GM23338 (cell line): ENCODE results near the gene SLC44A1. TPM values are rescaled to one million over a fixed set of nuclear protein-coding genes. Genes with fewer than 3 reads are reported as not detected.
A peak's percentile ranks its signal among the peaks of the same experiment; 100 is the strongest.

ENCODE experiments used
- ATAC-seq: fragments of 200-7000 bp; cut with Tn5 transposase; 3 replicates; pipeline ENCODE4 v1.9.1; 2020
- DNase-seq: peaks from one replicate; pipeline ENCODE4 v3.0.0-alpha.2; 2015; ENCODE audit warnings: low spot score
- H2AFZ ChIP-seq: fragments of 200-600 bp; sonication (generic); 2 replicates; pipeline ENCODE4 v1.8.0; 2016; ENCODE audit warnings: antibody characterized with exemption, mild to moderate bottlenecking, moderate library complexity
- H3F3A ChIP-seq: fragments of 200-600 bp; sonication (generic); replicated peaks from 2 replicates; pipeline ENCODE4 v1.8.0; 2017; ENCODE audit warnings: antibody characterized with exemption, mixed run types, low read depth
- H3K27ac ChIP-seq: fragments of 200-600 bp; sonication (generic); 2 replicates; pipeline ENCODE4 v1.6.1; 2016; ENCODE audit warnings: low read depth
- H3K27me3 ChIP-seq: fragments of 200-600 bp; sonication (generic); 2 replicates; pipeline ENCODE4 v1.8.0; 2016; ENCODE audit warnings: mild to moderate bottlenecking, mixed run types, moderate library complexity; ENCODE audit not compliant: insufficient read depth
- H3K36me3 ChIP-seq: fragments of 200-600 bp; sonication (generic); 2 replicates; pipeline ENCODE4 v1.8.0; 2016; ENCODE audit warnings: mild to moderate bottlenecking; ENCODE audit not compliant: insufficient read depth
- H3K4me1 ChIP-seq: fragments of 200-600 bp; sonication (generic); 2 replicates; pipeline ENCODE4 v1.8.0; 2016; ENCODE audit warnings: mild to moderate bottlenecking, moderate library complexity; ENCODE audit not compliant: insufficient read depth
- H3K4me2 ChIP-seq: fragments of 200-600 bp; sonication (generic); 2 replicates; pipeline ENCODE4 v1.7.1; 2017; ENCODE audit warnings: mixed run types
- H3K4me3 ChIP-seq: fragments of 200-600 bp; sonication (generic); 2 replicates; pipeline ENCODE4 v1.6.1; 2016; ENCODE audit warnings: mixed run types
- H3K79me2 ChIP-seq: fragments of 200-600 bp; sonication (generic); replicated peaks from 2 replicates; pipeline ENCODE4 v1.8.0; 2017; ENCODE audit warnings: mild to moderate bottlenecking; ENCODE audit not compliant: insufficient read depth
- H3K9me2 ChIP-seq: fragments of 200-600 bp; sonication (generic); 2 replicates; pipeline ENCODE4 v1.8.0; 2017; ENCODE audit not compliant: insufficient read depth
- H4K20me1 ChIP-seq: fragments of 200-600 bp; sonication (generic); replicated peaks from 2 replicates; pipeline ENCODE4 v1.8.0; 2017; ENCODE audit warnings: mild to moderate bottlenecking; ENCODE audit not compliant: insufficient read depth
- H3K27ac Mint-ChIP-seq: 2 replicates; pipeline ENCODE4 v1.8.0; 2020; ENCODE audit warnings: inconsistent platforms, mild to moderate bottlenecking, moderate library complexity, mixed read lengths
- H3K27me3 Mint-ChIP-seq: 3 replicates; pipeline ENCODE4 v1.8.0; 2022; ENCODE audit warnings: low read depth, mild to moderate bottlenecking, moderate library complexity, mixed read lengths, inconsistent platforms; ENCODE audit not compliant: insufficient read depth, poor library complexity
- H3K36me3 Mint-ChIP-seq: 3 replicates; pipeline ENCODE4 v1.8.0; 2021; ENCODE audit warnings: low read depth, mild to moderate bottlenecking, inconsistent platforms, moderate library complexity, mixed read lengths
- H3K4me1 Mint-ChIP-seq: 3 replicates; pipeline ENCODE4 v1.8.0; 2020; ENCODE audit warnings: mild to moderate bottlenecking, inconsistent platforms, mixed read lengths
- H3K4me3 Mint-ChIP-seq: 3 replicates; pipeline ENCODE4 v1.8.0; 2021; ENCODE audit warnings: moderate library complexity, mild to moderate bottlenecking, inconsistent platforms, mixed read lengths
- H3K9me3 Mint-ChIP-seq: 3 replicates; pipeline ENCODE4 v1.8.0; 2020; ENCODE audit warnings: moderate library complexity, mild to moderate bottlenecking, inconsistent platforms, mixed read lengths
- CTCF ChIP-seq, 2 experiments: fragments of 200-600 bp in 1 of 2; sonication (generic) in 1 of 2; conservative IDR thresholded peaks; 2 replicates each; pipeline versions ENCODE4 v1.5.1 to v1.6.1; 2016 to 2017; ENCODE audit warnings: antibody characterized with exemption in 2 of 2, low read depth in 2 of 2, mild to moderate bottlenecking in 2 of 2, moderate library complexity in 1 of 2
- EZH2 ChIP-seq: fragments of 200-600 bp; sonication (generic); IDR thresholded peaks from one replicate; pipeline ENCODE4 v1.8.0; 2017; ENCODE audit warnings: antibody characterized with exemption, mild to moderate bottlenecking, low read depth; ENCODE audit not compliant: unreplicated experiment
- EZH2phosphoT487 ChIP-seq: fragments of 200-600 bp; sonication (generic); IDR thresholded peaks from one replicate; pipeline ENCODE4 v1.8.1; 2018; ENCODE audit warnings: antibody characterized with exemption; ENCODE audit not compliant: unreplicated experiment
- JUNB ChIP-seq: IDR thresholded peaks from one replicate; pipeline ENCODE4 v1.6.1; 2016; ENCODE audit warnings: antibody characterized with exemption; ENCODE audit not compliant: unreplicated experiment
- NANOG ChIP-seq: IDR thresholded peaks from 2 replicates; pipeline ENCODE4 v1.6.1; 2016; ENCODE audit warnings: antibody characterized with exemption, borderline replicate concordance
- REST ChIP-seq: IDR thresholded peaks from one replicate; pipeline ENCODE4 v1.6.1; 2018; ENCODE audit warnings: antibody characterized with exemption; ENCODE audit not compliant: unreplicated experiment
- ZNF114 ChIP-seq: fragments of 250-450 bp; sonication (Bioruptor Pico); IDR thresholded peaks from 2 replicates; pipeline ENCODE4 v1.5.0; 2020; ENCODE audit warnings: mild to moderate bottlenecking, moderate library complexity
- polyA plus RNA-seq: library from polyadenylated mRNA; unstranded; fragments of >200 nt; fragmentation: Nextera tagmentation; extraction: Ambion mirVana; gene quantifications from 2 replicates; pipeline ENCODE4 v1.2.1, GENCODE V29; 2016
- total RNA-seq: library from RNA; depleted of rRNA; stranded (reverse); fragments of >200 nt; shearing (Covaris generic); gene quantifications from 2 replicates; pipeline ENCODE4 v1.2.3, GENCODE V29; 2014
- TF ChIP-seq, protein P1 (sequence below): fragments of 250-450 bp; sonication (Bioruptor Pico); IDR thresholded peaks from 2 replicates; pipeline ENCODE4 v1.5.0; 2020; ENCODE audit warnings: mild to moderate bottlenecking, moderate library complexity

Gene SLC44A1
- total and polyA plus RNA-seq, 2 experiments from 2014 or later, result 14.9 to 75.0 TPM

DNA sequence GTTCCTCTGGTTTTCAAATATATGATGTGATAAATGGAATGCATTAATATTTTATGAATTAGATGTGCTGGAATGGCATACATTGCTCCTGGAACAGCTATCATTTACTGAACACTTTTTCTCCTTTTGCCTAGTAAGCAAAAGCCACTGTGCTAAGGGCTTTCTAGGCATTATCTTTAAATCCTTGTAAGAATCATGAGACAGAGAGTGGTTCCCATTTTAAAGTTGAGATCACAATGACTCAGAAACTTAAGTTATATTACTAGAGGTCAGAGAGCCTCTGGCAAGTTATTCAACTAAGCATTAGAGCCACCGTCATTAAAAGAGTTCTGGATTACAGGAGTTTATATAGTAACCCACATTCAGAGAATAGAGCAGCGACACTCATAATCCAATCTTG is 176.7 kb downstream of the SLC44A1 start (continued):
- TF ChIP-seq, protein P1, sequence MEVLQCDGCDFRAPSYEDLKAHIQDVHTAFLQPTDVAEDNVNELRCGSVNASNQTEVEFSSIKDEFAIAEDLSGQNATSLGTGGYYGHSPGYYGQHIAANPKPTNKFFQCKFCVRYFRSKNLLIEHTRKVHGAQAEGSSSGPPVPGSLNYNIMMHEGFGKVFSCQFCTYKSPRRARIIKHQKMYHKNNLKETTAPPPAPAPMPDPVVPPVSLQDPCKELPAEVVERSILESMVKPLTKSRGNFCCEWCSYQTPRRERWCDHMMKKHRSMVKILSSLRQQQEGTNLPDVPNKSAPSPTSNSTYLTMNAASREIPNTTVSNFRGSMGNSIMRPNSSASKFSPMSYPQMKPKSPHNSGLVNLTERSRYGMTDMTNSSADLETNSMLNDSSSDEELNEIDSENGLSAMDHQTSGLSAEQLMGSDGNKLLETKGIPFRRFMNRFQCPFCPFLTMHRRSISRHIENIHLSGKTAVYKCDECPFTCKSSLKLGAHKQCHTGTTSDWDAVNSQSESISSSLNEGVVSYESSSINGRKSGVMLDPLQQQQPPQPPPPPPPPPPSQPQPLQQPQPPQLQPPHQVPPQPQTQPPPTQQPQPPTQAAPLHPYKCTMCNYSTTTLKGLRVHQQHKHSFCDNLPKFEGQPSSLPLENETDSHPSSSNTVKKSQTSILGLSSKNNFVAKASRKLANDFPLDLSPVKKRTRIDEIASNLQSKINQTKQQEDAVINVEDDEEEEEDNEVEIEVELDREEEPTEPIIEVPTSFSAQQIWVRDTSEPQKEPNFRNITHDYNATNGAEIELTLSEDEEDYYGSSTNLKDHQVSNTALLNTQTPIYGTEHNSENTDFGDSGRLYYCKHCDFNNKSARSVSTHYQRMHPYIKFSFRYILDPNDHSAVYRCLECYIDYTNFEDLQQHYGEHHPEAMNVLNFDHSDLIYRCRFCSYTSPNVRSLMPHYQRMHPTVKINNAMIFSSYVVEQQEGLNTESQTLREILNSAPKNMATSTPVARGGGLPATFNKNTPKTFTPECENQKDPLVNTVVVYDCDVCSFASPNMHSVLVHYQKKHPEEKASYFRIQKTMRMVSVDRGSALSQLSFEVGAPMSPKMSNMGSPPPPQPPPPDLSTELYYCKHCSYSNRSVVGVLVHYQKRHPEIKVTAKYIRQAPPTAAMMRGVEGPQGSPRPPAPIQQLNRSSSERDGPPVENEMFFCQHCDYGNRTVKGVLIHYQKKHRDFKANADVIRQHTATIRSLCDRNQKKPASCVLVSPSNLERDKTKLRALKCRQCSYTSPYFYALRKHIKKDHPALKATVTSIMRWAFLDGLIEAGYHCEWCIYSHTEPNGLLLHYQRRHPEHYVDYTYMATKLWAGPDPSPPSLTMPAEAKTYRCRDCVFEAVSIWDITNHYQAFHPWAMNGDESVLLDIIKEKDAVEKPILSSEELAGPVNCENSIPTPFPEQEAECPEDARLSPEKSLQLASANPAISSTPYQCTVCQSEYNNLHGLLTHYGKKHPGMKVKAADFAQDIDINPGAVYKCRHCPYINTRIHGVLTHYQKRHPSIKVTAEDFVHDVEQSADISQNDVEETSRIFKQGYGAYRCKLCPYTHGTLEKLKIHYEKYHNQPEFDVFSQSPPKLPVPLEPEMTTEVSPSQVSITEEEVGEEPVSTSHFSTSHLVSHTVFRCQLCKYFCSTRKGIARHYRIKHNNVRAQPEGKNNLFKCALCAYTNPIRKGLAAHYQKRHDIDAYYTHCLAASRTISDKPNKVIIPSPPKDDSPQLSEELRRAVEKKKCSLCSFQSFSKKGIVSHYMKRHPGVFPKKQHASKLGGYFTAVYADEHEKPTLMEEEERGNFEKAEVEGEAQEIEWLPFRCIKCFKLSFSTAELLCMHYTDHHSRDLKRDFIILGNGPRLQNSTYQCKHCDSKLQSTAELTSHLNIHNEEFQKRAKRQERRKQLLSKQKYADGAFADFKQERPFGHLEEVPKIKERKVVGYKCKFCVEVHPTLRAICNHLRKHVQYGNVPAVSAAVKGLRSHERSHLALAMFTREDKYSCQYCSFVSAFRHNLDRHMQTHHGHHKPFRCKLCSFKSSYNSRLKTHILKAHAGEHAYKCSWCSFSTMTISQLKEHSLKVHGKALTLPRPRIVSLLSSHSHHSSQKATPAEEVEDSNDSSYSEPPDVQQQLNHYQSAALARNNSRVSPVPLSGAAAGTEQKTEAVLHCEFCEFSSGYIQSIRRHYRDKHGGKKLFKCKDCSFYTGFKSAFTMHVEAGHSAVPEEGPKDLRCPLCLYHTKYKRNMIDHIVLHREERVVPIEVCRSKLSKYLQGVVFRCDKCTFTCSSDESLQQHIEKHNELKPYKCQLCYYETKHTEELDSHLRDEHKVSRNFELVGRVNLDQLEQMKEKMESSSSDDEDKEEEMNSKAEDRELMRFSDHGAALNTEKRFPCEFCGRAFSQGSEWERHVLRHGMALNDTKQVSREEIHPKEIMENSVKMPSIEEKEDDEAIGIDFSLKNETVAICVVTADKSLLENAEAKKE (CRISPR knock-in tag), result no peak

GRCh38 chr9:105421864-105422263 is 177.4 kb downstream of the SLC44A1 start:
- no peaks in the 10 kb centered on the region for H3K9me3 Mint-ChIP-seq
- DNase-seq (no peak), ATAC-seq (no peak)
- Histone ChIP-seq H4K20me1 (no peaks in the 10 kb centered on the region), H2AFZ (peak overlapping the region; percentile 43; the same call in 1 of the 2 replicates), H3K9me2 (no peaks in the 10 kb centered on the region), H3F3A (no peaks in the 10 kb centered on the region), H3K27ac (no peak overlapping the region), H3K79me2 (no peaks in the 10 kb centered on the region), H3K36me3 (no peaks in the 10 kb centered on the region), H3K4me1 (no peaks in the 10 kb centered on the region), H3K4me2 (no peak overlapping the region), H3K4me3 (no peak overlapping the region), H3K27me3 (peaks cover 3% of the 10 kb centered on the region; the same call in 1 of the 2 replicates)
- no peak overlapping the region for H3K27ac Mint-ChIP-seq
- no peaks in the 10 kb centered on the region for H3K36me3 Mint-ChIP-seq
- H3K4me3 Mint-ChIP-seq, result no peak overlapping the region
- no peaks in the 10 kb centered on the region for H3K4me1 Mint-ChIP-seq
- H3K27me3 Mint-ChIP-seq, result no peaks in the 10 kb centered on the region
- TF ChIP-seq ZNF114 (CRISPR knock-in tag) (no peak), EZH2phosphoT487 (no peak), JUNB (no peak), EZH2 (no peak), NANOG (no peak), CTCF (conservative IDR thresholded peaks at IDR 0.05; ENCODE audit: low read depth in 2 of 2) (no peak), REST (no peak)
